CD4-positive, alpha-beta T cell treated with Interferon gamma for 1 hour (primary cell): ENCODE results near the gene BRCA1.

Experiments
- DNase-seq: peaks from one replicate; pipeline ENCODE4 v3.0.0-alpha.2; 2020

The BRCA1 gene

GRCh38 chr17:42999003-42999525 is 126.1 kb downstream of the BRCA1 start:
- DNase-seq, result no peak

GRCh38 chr17:42997984-42998938 is 126.9 kb downstream of the BRCA1 start, which contains the start of gene RPL27:
TSS of gene RPL27 (plus strand) at chr17:42998419. CDS start at chr17:42998751, 332 bp downstream.
- DNase-seq, result peak; percentile 99

- DNase-seq, result no peak
These were observed 127.7 kb downstream of the BRCA1 start for GRCh38 chr17:42997390-42997983.
